ENCODE results near the gene SRP68.

The SRP68 gene

DNA sequence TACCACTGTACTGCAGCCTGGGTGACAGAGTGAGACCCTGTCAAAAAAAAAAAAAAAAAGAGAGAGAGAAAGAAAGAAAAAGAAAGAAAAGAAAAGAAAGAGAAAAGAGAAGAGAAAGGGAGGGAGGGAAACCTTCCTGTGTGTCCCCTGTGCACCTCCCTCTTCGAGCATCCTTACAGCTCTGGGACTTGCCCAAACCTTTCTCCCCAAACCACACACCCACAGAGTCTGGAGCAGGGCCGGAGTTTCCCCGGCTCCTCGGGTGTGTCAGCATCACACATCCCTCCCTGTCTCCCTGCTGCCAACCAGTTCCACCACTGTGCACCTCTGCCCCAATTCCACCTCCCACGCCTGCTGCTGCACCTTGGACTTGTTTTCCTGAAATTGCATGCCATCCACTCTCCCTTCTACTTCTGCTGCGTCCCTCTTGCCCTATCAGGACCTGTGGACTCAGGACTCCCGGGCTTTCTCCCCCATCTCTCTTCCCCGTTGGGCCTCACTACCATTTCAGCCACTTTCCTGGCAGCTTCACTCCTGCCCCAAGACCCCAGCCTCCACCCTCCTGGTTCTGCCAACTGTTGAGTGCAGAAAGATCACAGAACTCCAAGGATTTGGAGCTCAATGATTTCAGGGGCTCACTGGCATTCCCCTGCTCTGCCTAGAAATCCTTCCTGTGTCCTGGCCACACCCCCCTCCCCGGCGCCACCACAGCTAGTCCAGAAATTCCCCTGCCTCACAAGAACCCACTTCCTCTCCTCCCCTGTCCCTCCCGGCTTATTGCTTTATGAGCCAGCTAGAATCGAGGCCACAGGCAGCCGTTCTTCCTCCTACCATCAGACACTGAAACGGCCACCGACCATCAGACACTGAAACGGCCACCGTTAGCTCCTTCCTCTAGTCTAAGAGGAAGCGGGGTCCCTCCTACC, 75.4 kb downstream of the SRP68 start:
- peak; percentile 39 to 56 for DNase-seq

DNA sequence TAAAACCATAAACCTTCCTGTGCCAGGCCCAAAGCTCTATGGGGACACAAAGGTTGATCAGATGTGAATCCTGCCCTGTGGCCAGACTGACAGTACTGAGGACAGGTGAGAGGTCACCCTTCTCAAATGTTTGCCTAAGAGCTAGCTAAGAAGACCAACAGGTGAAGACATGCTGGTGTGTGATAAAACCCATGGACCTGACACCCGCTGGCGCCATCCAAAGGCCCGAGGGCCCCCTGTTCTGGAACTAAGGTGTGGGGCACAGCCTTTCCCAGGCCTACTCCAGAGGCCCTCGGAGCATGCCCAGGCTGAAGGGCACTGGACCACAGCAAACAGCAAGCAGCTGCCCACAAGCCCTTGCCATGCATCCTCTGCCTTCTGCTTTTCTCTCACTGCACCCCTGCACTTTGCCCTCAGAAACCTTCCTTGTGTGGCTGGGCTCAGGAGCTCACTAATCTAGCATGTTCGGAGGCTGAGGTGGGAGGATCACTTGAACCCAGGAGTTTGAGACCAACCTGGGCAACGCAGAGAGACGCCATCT, 76.9 kb downstream of the SRP68 start:
- no peak for DNase-seq

DNA sequence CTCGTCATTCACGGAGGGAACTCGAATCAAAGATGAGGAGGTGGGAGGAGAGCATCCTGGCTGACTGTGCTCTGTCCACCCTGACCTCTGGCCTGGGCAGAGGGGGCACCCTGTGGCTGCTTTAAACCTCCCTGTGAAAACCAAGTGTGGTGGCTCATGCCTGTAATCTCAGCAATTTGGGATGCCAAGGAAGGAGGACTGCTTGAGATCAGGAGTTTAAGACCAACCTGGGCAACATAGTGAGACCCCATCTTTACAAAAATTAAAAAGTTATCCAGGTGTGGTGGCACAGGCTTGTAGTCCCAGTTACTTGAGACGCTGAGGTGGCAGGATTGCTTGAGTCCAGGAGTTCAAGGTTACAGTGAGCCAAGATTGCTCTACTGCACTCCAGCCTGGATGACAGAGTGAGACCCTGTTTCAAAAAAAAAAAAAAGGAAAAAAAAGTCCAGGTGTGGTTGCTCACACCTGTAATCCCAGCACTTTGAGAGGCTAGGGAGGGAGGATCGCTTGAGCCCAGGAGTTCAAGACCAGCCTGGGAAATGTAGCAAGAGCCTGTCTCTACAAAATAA, 77.4 kb downstream of the SRP68 start:
- DNase-seq = no peak

DNA sequence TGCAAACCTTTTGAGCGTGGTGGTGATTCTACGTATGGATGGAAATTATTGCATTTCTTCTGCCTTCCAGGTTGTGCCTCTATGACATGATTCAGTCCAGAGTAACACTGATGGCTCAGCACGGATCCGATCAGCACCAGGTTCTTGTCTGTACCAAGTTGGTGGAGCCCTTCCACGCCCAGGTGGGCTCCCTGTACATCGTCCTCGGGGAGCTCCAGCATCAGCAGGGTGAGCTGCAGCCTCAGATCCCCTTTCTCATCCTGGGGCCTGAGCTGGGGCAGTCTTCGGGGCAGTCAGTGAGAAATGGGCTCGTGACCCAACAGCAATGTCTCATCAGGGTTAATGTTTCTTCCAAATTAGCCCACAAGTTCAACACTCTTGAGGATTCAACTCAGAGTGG, 80.9 kb downstream of the SRP68 start:
- DNase-seq = no peak

Measured in stimulated activated CD4-positive, alpha-beta T cell treated with anti-CD3 and anti-CD28 coated beads, Interleukin-2, amount 100 ng/mL, for 24 hours (primary cell).